Fibroblast of lung (primary cell): Measurements from ENCODE around the gene SLC10A2. TPM values are rescaled to one million over a fixed set of nuclear protein-coding genes. Genes with fewer than 3 reads are reported as not detected.

Experiments used
- DNase-seq, 2 donors: peaks; one replicate each; pipeline versions ENCODE4 v3.0.0 to v3.0.0-alpha.2; 2010; ENCODE audit warnings: low read depth in 2 of 2
- H2AFZ ChIP-seq: 2 replicates; pipeline ENCODE4 v1.5.1; 2012; ENCODE audit warnings: low read length, control low read depth, inconsistent platforms
- H3K27ac ChIP-seq: 2 replicates; pipeline ENCODE4 v1.5.1; 2011; ENCODE audit warnings: low read length, control low read depth; ENCODE audit not compliant: insufficient read depth
- H3K27me3 ChIP-seq: 2 replicates; pipeline ENCODE4 v1.5.1; 2011; ENCODE audit warnings: mild to moderate bottlenecking, low read length; ENCODE audit not compliant: control insufficient read depth, insufficient read depth
- H3K36me3 ChIP-seq: 2 replicates; pipeline ENCODE4 v1.5.1; 2011; ENCODE audit warnings: low read length; ENCODE audit not compliant: control insufficient read depth, insufficient read depth
- H3K4me1 ChIP-seq: 2 replicates; pipeline ENCODE4 v1.5.1; 2011; ENCODE audit warnings: low read length; ENCODE audit not compliant: control insufficient read depth, insufficient read depth; ENCODE audit errors: extremely low read depth
- H3K4me2 ChIP-seq: 2 replicates; pipeline ENCODE4 v1.5.1; 2011; ENCODE audit warnings: low read length, control low read depth; ENCODE audit not compliant: insufficient read depth; ENCODE audit errors: extremely low read depth
- H3K4me3 ChIP-seq, 4 experiments: fragments of 200-600 bp in 1 of 4; sonication (generic) in 1 of 4; replicated peaks in 1 of 4; 2 replicates each; pipeline ENCODE4 v1.5.1; 2011 to 2016; ENCODE audit warnings: low read length in 4 of 4, low read depth in 3 of 4, mild to moderate bottlenecking in 3 of 4, control low read depth in 2 of 4, inconsistent platforms in 1 of 4, mixed read lengths in 1 of 4; ENCODE audit not compliant: insufficient read depth in 1 of 4; ENCODE audit errors: control extremely low read depth in 1 of 4
- H3K79me2 ChIP-seq: 2 replicates; pipeline ENCODE4 v1.5.1; 2012; ENCODE audit warnings: mild to moderate bottlenecking, low read length, inconsistent platforms; ENCODE audit not compliant: control insufficient read depth, insufficient read depth
- H3K9ac ChIP-seq: 2 replicates; pipeline ENCODE4 v1.5.1; 2011; ENCODE audit warnings: mild to moderate bottlenecking, low read length, control low read depth; ENCODE audit not compliant: insufficient read depth
- H3K9me3 ChIP-seq: 2 replicates; pipeline ENCODE4 v1.5.1; 2012; ENCODE audit warnings: low read depth, low read length; ENCODE audit not compliant: control insufficient read depth, insufficient read depth
- H4K20me1 ChIP-seq: 2 replicates; pipeline ENCODE4 v1.5.1; 2011; ENCODE audit warnings: low read length; ENCODE audit not compliant: control insufficient read depth, insufficient read depth; ENCODE audit errors: extremely low read depth
- CTCF ChIP-seq, 2 donors: IDR thresholded peaks in 1 of 2; conservative IDR thresholded peaks in 1 of 2; 1 replicate in 1 of 2; 2 replicates in 1 of 2; pipeline ENCODE4 v1.5.1; 2011 to 2012; ENCODE audit warnings: low read length in 2 of 2, control low read depth in 1 of 2, inconsistent platforms in 1 of 2, low read depth in 1 of 2, mild to moderate bottlenecking in 1 of 2
- EZH2 ChIP-seq: IDR thresholded peaks from 2 replicates; pipeline ENCODE4 v1.5.1; 2012; ENCODE audit warnings: low read length, control low read depth, mild to moderate bottlenecking; ENCODE audit errors: missing control alignments
- polyA plus RNA-seq, 2 donors: library from polyadenylated mRNA; depleted of rRNA in 1 of 2; stranded (reverse) in 1 of 2; unstranded in 1 of 2; fragments of >200 nt; gene quantifications; 2 replicates each; pipeline ENCODE4 v1.2.1, GENCODE V29; 2011 to 2012; ENCODE audit warnings: missing spikeins in 1 of 2
- total RNA-seq: library from RNA; depleted of rRNA; stranded (reverse); fragments of >200 nt; gene quantifications from 2 replicates; pipeline ENCODE4 v1.2.1, GENCODE V29; 2014

SLC10A2 gene
- total and polyA plus RNA-seq, 2 donors (not counting 1 experiment from before 2014, with no cell fraction given): not detected

GRCh38 chr13:103102482-103102881 is 36.3 kb upstream of the SLC10A2 start:
- H3K9ac ChIP-seq: no peak overlapping the region
- H3K36me3 ChIP-seq: no peaks in the 10 kb centered on the region
- H3K27ac ChIP-seq: no peak overlapping the region
- peak in 1 of 2 donors; percentile 0 for DNase-seq
- no peak overlapping the region for H3K4me2 ChIP-seq
- H3K9me3 ChIP-seq: no peaks in the 10 kb centered on the region
- no peak overlapping the region for H2AFZ ChIP-seq
- H3K27me3 ChIP-seq: no peaks in the 10 kb centered on the region
- H3K4me1 ChIP-seq: no peaks in the 10 kb centered on the region
- TF ChIP-seq EZH2: no peak
- no peaks in the 10 kb centered on the region for H3K79me2 ChIP-seq
- no peak overlapping the region for H3K4me3 ChIP-seq
- no peaks in the 10 kb centered on the region for H4K20me1 ChIP-seq

- Histone ChIP-seq H3K4me2 (no peak overlapping the region), H3K4me1 (no peaks in the 10 kb centered on the region), H3K36me3 (no peaks in the 10 kb centered on the region), H4K20me1 (no peaks in the 10 kb centered on the region), H3K9ac (no peak overlapping the region), H3K27me3 (no peaks in the 10 kb centered on the region), H3K27ac (no peak overlapping the region), H3K79me2 (no peaks in the 10 kb centered on the region), H3K4me3 (no peak overlapping the region), H3K9me3 (no peaks in the 10 kb centered on the region), H2AFZ (no peak overlapping the region)
- DNase-seq: no peak
- no peak for TF ChIP-seq EZH2
- TF ChIP-seq CTCF (conservative IDR thresholded peaks at IDR 0.05 in 1 of 2, IDR thresholded peaks at IDR 0.05 in 1 of 2; ENCODE audit: low read depth in 1 of 2, low read length in 2 of 2): no peak
Observed at GRCh38 chr13:103101901-103102300, 35.7 kb upstream of the SLC10A2 start.

- Histone ChIP-seq H3K79me2 (no peaks in the 10 kb centered on the region), H3K9ac (no peak overlapping the region), H3K27me3 (no peaks in the 10 kb centered on the region), H3K36me3 (no peaks in the 10 kb centered on the region), H4K20me1 (no peaks in the 10 kb centered on the region), H3K27ac (no peak overlapping the region), H3K4me1 (no peaks in the 10 kb centered on the region), H3K4me3 (no peak overlapping the region), H2AFZ (no peak overlapping the region), H3K4me2 (no peak overlapping the region), H3K9me3 (no peaks in the 10 kb centered on the region)
- no peak for DNase-seq
- TF ChIP-seq EZH2 (no peak), CTCF (conservative IDR thresholded peaks at IDR 0.05 in 1 of 2, IDR thresholded peaks at IDR 0.05 in 1 of 2; ENCODE audit: low read depth in 1 of 2, low read length in 2 of 2) (no peak)
Observed at GRCh38 chr13:103101500-103101899, 35.3 kb upstream of the SLC10A2 start.
